ENCODE results near the gene SF3B3. TPM values are rescaled to one million over a fixed set of nuclear protein-coding genes. Genes with fewer than 3 reads are reported as not detected.
A peak's percentile ranks its signal among the peaks of the same experiment; 100 is the strongest.

SF3B3 gene
- total RNA-seq (190 TPM), polyA plus RNA-seq (100 to 1,000 TPM; 110 to 165 (median 136) TPM)

- H3K27ac ChIP-seq (ENCODE audit: insufficient read depth, low read length, poor library complexity, severe bottlenecking) = peak within 1 kb of the TSS; percentile 94
- no peaks in the 10 kb centered on the region for H3K27me3 ChIP-seq (ENCODE audit: control insufficient read depth, insufficient read depth, low read length)
- peaks cover 23% of the 10 kb centered on the region for H3K36me3 ChIP-seq (ENCODE audit: control insufficient read depth, insufficient read depth, low read length)
- H3K9me3 Mint-ChIP-seq = no peaks in the 10 kb centered on the region
- DNase-seq (peak in 2 of 3 donors; percentile 88 to 89), ATAC-seq (ENCODE audit: low read depth in 2 of 2) (peak; percentile 64 to 65)
- peak within 1 kb of the TSS; percentile 100 for H3K4me3 ChIP-seq (ENCODE audit: low read depth, low read length)
- peaks cover 65% of the 10 kb centered on the region for H3K4me1 ChIP-seq (ENCODE audit: control insufficient read depth, insufficient read depth, low read length, poor library complexity, severe bottlenecking)
- no peaks in the 10 kb centered on the region for H3K9me3 ChIP-seq (ENCODE audit: control insufficient read depth in 2 of 2, low read length in 2 of 2)
- peak within 1 kb of the TSS; percentile 98 to 100 (median 98) for H3K27ac Mint-ChIP-seq
- H3K36me3 Mint-ChIP-seq = peaks cover 13% of the 10 kb centered on the region
- H3K27me3 Mint-ChIP-seq = peaks cover 5% of the 10 kb centered on the region
- H3K4me3 Mint-ChIP-seq = peak within 1 kb of the TSS; percentile 97 to 100 (median 98)
- H3K4me1 Mint-ChIP-seq = peaks cover 30 to 79% (median 56%) of the 10 kb centered on the region in 4 donors
Observed at GRCh38 chr16:70523743-70524398, at the start of gene SF3B3. SF3B3 (plus strand) TSS chr16:70523816; CDS start chr16:70526657, 2,841 bp downstream.

GRCh38 chr16:70474320-70475053 is 49.1 kb upstream of the SF3B3 start:
- H3K36me3 Mint-ChIP-seq = peaks cover 13% of the 10 kb centered on the region
- ATAC-seq (ENCODE audit: low read depth in 2 of 2) (no peak), DNase-seq (no peak)
- H3K4me3 Mint-ChIP-seq = no peak overlapping the region
- H3K4me1 ChIP-seq (ENCODE audit: control insufficient read depth, insufficient read depth, low read length, poor library complexity, severe bottlenecking) = peaks cover 3% of the 10 kb centered on the region
- H3K4me3 ChIP-seq (ENCODE audit: low read depth, low read length) = no peak overlapping the region
- peaks cover 13% of the 10 kb centered on the region for H3K36me3 ChIP-seq (ENCODE audit: control insufficient read depth, insufficient read depth, low read length)
- no peak overlapping the region for H3K27ac ChIP-seq (ENCODE audit: insufficient read depth, low read length, poor library complexity, severe bottlenecking)
- no peak overlapping the region for H3K27ac Mint-ChIP-seq
- peaks cover 0 to 6% (median 4%) of the 10 kb centered on the region in 4 donors for H3K4me1 Mint-ChIP-seq
- H3K9me3 ChIP-seq (ENCODE audit: control insufficient read depth in 2 of 2, low read length in 2 of 2) = no peaks in the 10 kb centered on the region
- H3K27me3 Mint-ChIP-seq = no peaks in the 10 kb centered on the region
- H3K9me3 Mint-ChIP-seq = peaks cover 0 to 1% (median 0%) of the 10 kb centered on the region in 7 donors
- H3K27me3 ChIP-seq (ENCODE audit: control insufficient read depth, insufficient read depth, low read length) = no peaks in the 10 kb centered on the region

- Mint-ChIP-seq H3K9me3 (peaks cover 0 to 1% (median 0%) of the 10 kb centered on the region in 7 donors), H3K4me1 (peaks cover 0 to 6% (median 4%) of the 10 kb centered on the region in 4 donors), H3K27me3 (no peaks in the 10 kb centered on the region), H3K36me3 (peaks cover 13% of the 10 kb centered on the region), H3K4me3 (no peak overlapping the region), H3K27ac (peak overlapping the region in 1 of 3 donors; percentile 26)
- Histone ChIP-seq H3K4me1 (ENCODE audit: control insufficient read depth, insufficient read depth, low read length, poor library complexity, severe bottlenecking) (peaks cover 3% of the 10 kb centered on the region), H3K36me3 (ENCODE audit: control insufficient read depth, insufficient read depth, low read length) (peaks cover 20% of the 10 kb centered on the region), H3K27me3 (ENCODE audit: control insufficient read depth, insufficient read depth, low read length) (no peaks in the 10 kb centered on the region), H3K9me3 (ENCODE audit: control insufficient read depth in 2 of 2, low read length in 2 of 2) (no peaks in the 10 kb centered on the region), H3K27ac (ENCODE audit: insufficient read depth, low read length, poor library complexity, severe bottlenecking) (no peak overlapping the region), H3K4me3 (ENCODE audit: low read depth, low read length) (no peak overlapping the region)
- DNase-seq = no peak
- ATAC-seq (ENCODE audit: low read depth in 2 of 2) = no peak
Observed at GRCh38 chr16:70475054-70475871, 48.4 kb upstream of the SF3B3 start.

GRCh38 chr16:70476272-70477020 is 47.2 kb upstream of the SF3B3 start:
- H3K4me1 Mint-ChIP-seq = peaks cover 0 to 5% (median 3%) of the 10 kb centered on the region in 4 donors
- ATAC-seq (ENCODE audit: low read depth in 2 of 2) (peak in 1 of 2 donors; percentile 42), DNase-seq (peak in 1 of 3 donors; percentile 71)
- peaks cover 3% of the 10 kb centered on the region for H3K4me1 ChIP-seq (ENCODE audit: control insufficient read depth, insufficient read depth, low read length, poor library complexity, severe bottlenecking)
- no peak overlapping the region for H3K4me3 ChIP-seq (ENCODE audit: low read depth, low read length)
- H3K36me3 ChIP-seq (ENCODE audit: control insufficient read depth, insufficient read depth, low read length) = peaks cover 32% of the 10 kb centered on the region
- no peaks in the 10 kb centered on the region for H3K27me3 ChIP-seq (ENCODE audit: control insufficient read depth, insufficient read depth, low read length)
- no peak overlapping the region for H3K4me3 Mint-ChIP-seq
- H3K27ac ChIP-seq (ENCODE audit: insufficient read depth, low read length, poor library complexity, severe bottlenecking) = no peak overlapping the region
- H3K9me3 Mint-ChIP-seq = no peaks in the 10 kb centered on the region
- H3K36me3 Mint-ChIP-seq = peaks cover 13% of the 10 kb centered on the region
- peak overlapping the region in 2 of 3 donors; percentile 9 to 79 for H3K27ac Mint-ChIP-seq
- no peaks in the 10 kb centered on the region for H3K9me3 ChIP-seq (ENCODE audit: control insufficient read depth in 2 of 2, low read length in 2 of 2)
- no peaks in the 10 kb centered on the region for H3K27me3 Mint-ChIP-seq

GRCh38 chr16:70478169-70478568 is 45.4 kb upstream of the SF3B3 start:
- DNase-seq = no peak
- Mint-ChIP-seq H3K9me3 (no peaks in the 10 kb centered on the region), H3K4me3 (no peak overlapping the region), H3K4me1 (peaks cover 0 to 5% (median 3%) of the 10 kb centered on the region in 4 donors), H3K27ac (peak overlapping the region in 1 of 3 donors; percentile 77), H3K36me3 (peaks cover 18% of the 10 kb centered on the region), H3K27me3 (no peaks in the 10 kb centered on the region)
- Histone ChIP-seq H3K27me3 (ENCODE audit: control insufficient read depth, insufficient read depth, low read length) (no peaks in the 10 kb centered on the region), H3K4me3 (ENCODE audit: low read depth, low read length) (no peak overlapping the region), H3K4me1 (ENCODE audit: control insufficient read depth, insufficient read depth, low read length, poor library complexity, severe bottlenecking) (peaks cover 3% of the 10 kb centered on the region), H3K27ac (ENCODE audit: insufficient read depth, low read length, poor library complexity, severe bottlenecking) (no peak overlapping the region), H3K9me3 (ENCODE audit: control insufficient read depth in 2 of 2, low read length in 2 of 2) (no peaks in the 10 kb centered on the region), H3K36me3 (ENCODE audit: control insufficient read depth, insufficient read depth, low read length) (peaks cover 46% of the 10 kb centered on the region)
- ATAC-seq (ENCODE audit: low read depth in 2 of 2) = no peak

GRCh38 chr16:70478912-70479341 is 44.7 kb upstream of the SF3B3 start:
- H3K27ac Mint-ChIP-seq = peak overlapping the region in 1 of 3 donors; percentile 7
- H3K4me3 ChIP-seq (ENCODE audit: low read depth, low read length) = no peak overlapping the region
- no peak overlapping the region for H3K4me3 Mint-ChIP-seq
- DNase-seq (no peak), ATAC-seq (ENCODE audit: low read depth in 2 of 2) (no peak)
- H3K36me3 ChIP-seq (ENCODE audit: control insufficient read depth, insufficient read depth, low read length) = peaks cover 49% of the 10 kb centered on the region
- no peaks in the 10 kb centered on the region for H3K27me3 Mint-ChIP-seq
- H3K36me3 Mint-ChIP-seq = peaks cover 17% of the 10 kb centered on the region
- peaks cover 0 to 5% (median 1%) of the 10 kb centered on the region in 4 donors for H3K4me1 Mint-ChIP-seq
- no peaks in the 10 kb centered on the region for H3K27me3 ChIP-seq (ENCODE audit: control insufficient read depth, insufficient read depth, low read length)
- H3K9me3 Mint-ChIP-seq = no peaks in the 10 kb centered on the region
- H3K9me3 ChIP-seq (ENCODE audit: control insufficient read depth in 2 of 2, low read length in 2 of 2) = no peaks in the 10 kb centered on the region
- peaks cover 3% of the 10 kb centered on the region for H3K4me1 ChIP-seq (ENCODE audit: control insufficient read depth, insufficient read depth, low read length, poor library complexity, severe bottlenecking)
- H3K27ac ChIP-seq (ENCODE audit: insufficient read depth, low read length, poor library complexity, severe bottlenecking) = no peak overlapping the region
